ENCODE measurements around the gene VRK2.

GRCh38 chr2:58027029-58027428 is 19.6 kb upstream of the VRK2 start:
- TF ChIP-seq CTCF (IDR thresholded peaks at IDR 0.05) (no peak), EP300 (IDR thresholded peaks at IDR 0.05) (no peak), POLR2A (IDR thresholded peaks at IDR 0.05) (no peak), POLR2AphosphoS5 (IDR thresholded peaks at IDR 0.05) (no peak)
